HEK293T (cell line): ENCODE data around the gene CSNK2A3.

Experiments used
- CTCF ChIA-PET: fragments of 350-600 bp; formaldehyde crosslinking; extraction: SDS; loops from one replicate; lab custom pipeline; 2021; ENCODE audit warnings: antibody characterized with exemption, inconsistent platforms; lab: Yijun Ruan, JAX
- POLR2A ChIA-PET: fragments of 350-600 bp; formaldehyde crosslinking; extraction: SDS; loops from one replicate; lab custom pipeline; 2020; ENCODE audit warnings: antibody characterized with exemption, inconsistent platforms; lab: Yijun Ruan, JAX
- DNase-seq: peaks from one replicate; pipeline ENCODE4 v3.0.0; 2012; ENCODE audit warnings: mixed read lengths; ENCODE audit errors: extremely low spot score
- ARNT ChIP-seq: fragments of 450-650 bp; IDR thresholded peaks from 2 replicates; pipeline ENCODE4 v1.6.1; 2017; ENCODE audit warnings: mild to moderate bottlenecking
- BHLHE40 ChIP-seq: fragments of 450-650 bp; IDR thresholded peaks from 2 replicates; pipeline ENCODE4 v1.6.1; 2016; ENCODE audit warnings: mild to moderate bottlenecking, moderate library complexity, borderline replicate concordance
- CTBP1 ChIP-seq: fragments of 450-650 bp; IDR thresholded peaks from 2 replicates; pipeline ENCODE4 v1.6.1; 2016; ENCODE audit warnings: borderline replicate concordance
- ELF4 ChIP-seq: fragments of 450-650 bp; IDR thresholded peaks from 2 replicates; pipeline ENCODE4 v1.6.1; 2017; ENCODE audit warnings: antibody characterized with exemption
- FOXA1 ChIP-seq: fragments of 450-650 bp; IDR thresholded peaks from 2 replicates; pipeline ENCODE4 v1.6.1; 2016; ENCODE audit warnings: mild to moderate bottlenecking
- FOXK2 ChIP-seq: fragments of 450-650 bp; IDR thresholded peaks from 2 replicates; pipeline ENCODE4 v1.6.1; 2016; ENCODE audit warnings: mild to moderate bottlenecking
- FOXM1 ChIP-seq: fragments of 450-650 bp; IDR thresholded peaks from 2 replicates; pipeline ENCODE4 v1.6.1; 2017; ENCODE audit warnings: mild to moderate bottlenecking, borderline replicate concordance
- HDGF ChIP-seq: fragments of 450-650 bp; IDR thresholded peaks from 2 replicates; pipeline ENCODE4 v1.6.1; 2017; ENCODE audit warnings: antibody characterized with exemption, borderline replicate concordance
- L3MBTL2 ChIP-seq: fragments of 450-650 bp; conservative IDR thresholded peaks from 2 replicates; pipeline ENCODE4 v1.6.1; 2016; ENCODE audit warnings: mild to moderate bottlenecking
- LEF1 ChIP-seq: fragments of 450-650 bp; IDR thresholded peaks from 2 replicates; pipeline ENCODE4 v1.6.1; 2017; ENCODE audit warnings: mild to moderate bottlenecking, borderline replicate concordance
- NFRKB ChIP-seq: fragments of 450-650 bp; IDR thresholded peaks from 2 replicates; pipeline ENCODE4 v1.6.1; 2016; ENCODE audit warnings: mild to moderate bottlenecking, moderate library complexity
- SP1 ChIP-seq: fragments of 450-650 bp; IDR thresholded peaks from 2 replicates; pipeline ENCODE4 v1.6.1; 2017
- SUZ12 ChIP-seq: fragments of 450-650 bp; IDR thresholded peaks from 2 replicates; pipeline ENCODE4 v1.6.1; 2016; ENCODE audit warnings: mild to moderate bottlenecking
- TARDBP ChIP-seq: fragments of 450-650 bp; IDR thresholded peaks from 2 replicates; pipeline ENCODE4 v1.6.1; 2016
- ZNF384 ChIP-seq: fragments of 450-650 bp; IDR thresholded peaks from 2 replicates; pipeline ENCODE4 v1.6.1; 2016
- TF ChIP-seq, protein P1 (sequence below): fragments of 450-650 bp; IDR thresholded peaks from 2 replicates; pipeline ENCODE4 v1.6.1; 2016

The CSNK2A3 gene

GRCh38 chr11:11318461-11318860, 34.6 kb downstream of the CSNK2A3 start:
- no peak for DNase-seq
- no peak for TF ChIP-seq ELF4
- TF ChIP-seq FOXK2 = no peak
- ChIA-PET POLR2A (no interaction called here), CTCF (no interaction called here)

DNA sequence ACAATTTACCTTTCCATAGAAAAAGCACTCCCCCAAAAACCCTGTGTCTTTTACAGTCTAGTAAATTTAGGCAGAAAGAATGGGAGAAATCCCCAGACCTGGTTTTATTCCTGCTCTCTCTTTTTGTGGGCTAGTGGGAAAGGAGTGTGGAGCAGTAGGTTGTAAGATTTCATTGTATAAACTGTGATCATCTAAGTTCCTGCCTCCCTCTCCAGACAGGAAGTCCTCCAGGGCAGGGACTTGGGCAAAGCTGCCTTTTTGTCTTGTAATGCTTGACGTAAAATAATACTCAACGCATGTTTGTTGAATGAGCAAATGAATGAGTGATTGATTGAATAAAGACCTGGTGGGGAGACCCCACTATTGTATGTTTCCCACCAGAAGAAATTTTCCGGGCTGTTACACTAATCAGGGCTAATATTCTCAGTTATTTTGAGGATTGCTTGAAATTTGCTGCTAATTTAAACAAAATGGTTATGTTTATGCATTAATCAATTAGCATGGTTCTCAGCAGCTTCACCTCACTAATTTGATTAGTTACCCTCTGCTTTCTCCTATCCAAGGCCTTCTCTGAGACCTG, 36.3 kb downstream of the CSNK2A3 start:
- CTCF ChIA-PET = no interaction called here
- POLR2A ChIA-PET = no interaction called here
- no peak for DNase-seq
- TF ChIP-seq L3MBTL2 (no peak), SUZ12 (no peak), SP1 (no peak), FOXM1 (no peak), NFRKB (no peak), FOXA1 (no peak), ZNF384 (no peak), FOXK2 (no peak), LEF1 (no peak), TARDBP (no peak), ELF4 (no peak), ARNT (no peak), HDGF (no peak), CTBP1 (no peak)
- TF ChIP-seq, protein P1, sequence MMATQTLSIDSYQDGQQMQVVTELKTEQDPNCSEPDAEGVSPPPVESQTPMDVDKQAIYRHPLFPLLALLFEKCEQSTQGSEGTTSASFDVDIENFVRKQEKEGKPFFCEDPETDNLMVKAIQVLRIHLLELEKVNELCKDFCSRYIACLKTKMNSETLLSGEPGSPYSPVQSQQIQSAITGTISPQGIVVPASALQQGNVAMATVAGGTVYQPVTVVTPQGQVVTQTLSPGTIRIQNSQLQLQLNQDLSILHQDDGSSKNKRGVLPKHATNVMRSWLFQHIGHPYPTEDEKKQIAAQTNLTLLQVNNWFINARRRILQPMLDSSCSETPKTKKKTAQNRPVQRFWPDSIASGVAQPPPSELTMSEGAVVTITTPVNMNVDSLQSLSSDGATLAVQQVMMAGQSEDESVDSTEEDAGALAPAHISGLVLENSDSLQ = no peak

DNA sequence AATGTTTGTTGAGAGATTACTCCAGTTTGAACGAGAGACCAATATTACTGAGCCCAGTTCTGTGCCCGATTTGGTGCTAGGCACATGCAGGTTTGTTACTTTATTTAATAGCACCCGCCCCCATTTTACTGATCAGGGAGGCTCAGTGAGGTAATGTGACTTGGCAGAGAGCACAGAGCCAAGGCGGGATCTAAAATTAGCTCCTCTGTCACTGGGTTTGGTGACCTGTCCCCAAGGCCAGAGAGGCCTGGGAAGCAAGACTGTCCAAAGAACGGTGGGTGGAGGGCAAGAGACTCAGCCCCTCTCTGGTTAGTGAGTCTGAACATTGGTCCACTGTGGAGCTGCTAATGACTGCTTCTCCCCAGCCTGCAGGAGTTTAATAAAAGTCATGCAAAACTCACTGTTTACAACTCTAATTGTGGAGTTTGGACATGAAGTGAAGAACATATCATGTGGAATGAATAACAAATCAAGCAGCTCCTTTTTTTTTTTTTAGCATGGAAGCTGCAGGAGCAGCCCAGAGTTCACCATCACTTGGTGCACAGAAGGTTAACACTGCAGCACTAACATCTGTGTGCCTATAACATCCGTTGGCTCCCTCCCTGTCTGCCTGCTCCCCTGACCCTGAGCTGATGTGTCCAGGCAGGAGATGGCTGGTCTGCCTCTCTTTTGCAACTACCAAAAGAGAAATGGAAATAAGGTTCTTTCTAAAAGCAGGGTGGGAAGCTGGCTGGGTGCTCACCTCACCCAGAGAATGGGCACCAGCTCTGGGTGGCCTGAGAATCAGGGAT, 39.0 kb downstream of the CSNK2A3 start:
- no peak for DNase-seq
- TF ChIP-seq SUZ12 (no peak), FOXM1 (no peak), ARNT (no peak), TARDBP (no peak), ZNF384 (no peak), NFRKB (no peak), FOXK2 (no peak), HDGF (no peak), LEF1 (no peak), SP1 (no peak), BHLHE40 (no peak), FOXA1 (no peak)
- ChIA-PET CTCF (no interaction called here), POLR2A (no interaction called here)

DNA sequence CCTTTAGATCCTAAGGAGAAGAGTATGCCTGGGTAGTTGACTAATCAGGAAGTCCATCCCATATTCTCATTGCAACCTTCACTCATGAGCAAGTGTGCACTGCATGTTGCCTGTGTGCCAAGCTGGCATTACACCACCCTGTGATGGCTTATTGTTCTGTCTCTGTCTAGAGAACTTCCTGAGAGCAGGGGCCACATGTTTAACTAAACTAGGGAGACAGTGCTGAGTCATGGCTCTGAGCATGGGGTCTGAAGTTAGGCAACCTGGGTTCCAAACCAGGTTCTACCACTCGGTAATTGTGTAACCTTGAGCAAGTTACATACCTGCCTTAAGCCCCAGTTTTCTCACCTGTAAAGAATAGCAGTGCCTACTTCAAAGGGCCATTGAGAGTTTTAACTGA, 39.6 kb downstream of the CSNK2A3 start:
- ChIA-PET CTCF (no interaction called here), POLR2A (no interaction called here)
- no peak for TF ChIP-seq ELF4
- TF ChIP-seq HDGF = no peak
- no peak for TF ChIP-seq SP1
- no peak for TF ChIP-seq NFRKB
- no peak for TF ChIP-seq LEF1
- TF ChIP-seq FOXM1 = no peak
- TF ChIP-seq FOXK2 = no peak
- TF ChIP-seq CTBP1 = no peak
- TF ChIP-seq TARDBP = no peak
- TF ChIP-seq BHLHE40 = no peak
- no peak for TF ChIP-seq ZNF384
- no peak for DNase-seq

GRCh38 chr11:11312738-11313137, 40.3 kb downstream of the CSNK2A3 start:
- DNase-seq = no peak
- ChIA-PET POLR2A (no interaction called here), CTCF (no interaction called here)
- TF ChIP-seq SUZ12 (no peak), ELF4 (no peak), FOXA1 (no peak), SP1 (no peak), CTBP1 (no peak), L3MBTL2 (no peak), FOXM1 (no peak), ZNF384 (no peak), BHLHE40 (no peak), LEF1 (no peak), TARDBP (no peak), NFRKB (no peak), FOXK2 (no peak), HDGF (no peak), ARNT (no peak)
- TF ChIP-seq, protein P1 = no peak

GRCh38 chr11:11311169-11311568, 41.9 kb downstream of the CSNK2A3 start:
- TF ChIP-seq, protein P1 = no peak
- TF ChIP-seq FOXK2 (no peak), ZNF384 (no peak), ELF4 (no peak), FOXM1 (no peak), ARNT (no peak)
- DNase-seq = no peak
- ChIA-PET CTCF (no interaction called here), POLR2A (no interaction called here)
